ENCODE measurements around the gene ZNF630. TPM values are rescaled to one million over a fixed set of nuclear protein-coding genes. Genes with fewer than 3 reads are reported as not detected.
"Not testable (repeated sequence)": the region's sequence is repeated elsewhere in the genome, so short reads cannot be mapped to it uniquely, and the experiment has no call there.

ZNF630 gene
- total RNA-seq, 1 experiment from 2014 or later, result 4.5 TPM

DNA sequence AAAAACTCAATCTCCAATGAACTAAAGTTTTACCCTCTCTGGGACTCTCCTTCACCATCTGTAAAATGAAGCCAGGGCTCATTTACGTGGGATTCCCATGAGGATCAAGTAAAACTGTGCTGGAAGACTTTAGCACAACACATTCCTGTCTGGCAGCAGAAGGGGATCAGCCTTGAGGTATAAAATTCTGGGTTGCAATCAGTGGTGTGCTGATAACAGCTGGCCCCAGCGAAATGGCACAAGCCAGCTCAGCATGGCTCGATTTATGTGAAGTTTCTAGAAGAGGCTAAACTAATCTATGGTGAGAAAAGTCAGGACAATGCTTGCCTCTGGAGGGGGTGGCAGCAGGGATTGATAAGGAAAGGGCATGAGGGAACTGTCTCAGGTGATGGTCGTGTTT lies 28.4 kb downstream of the ZNF630 start:
- in situ Hi-C loops (cut with HindIII; ENCODE audit: low pct_unique_long_range_greater_than_20kb, low sequenced_read_pairs), result no loop called here
- DNase-seq (ENCODE audit: low read depth), result no peak

DNA sequence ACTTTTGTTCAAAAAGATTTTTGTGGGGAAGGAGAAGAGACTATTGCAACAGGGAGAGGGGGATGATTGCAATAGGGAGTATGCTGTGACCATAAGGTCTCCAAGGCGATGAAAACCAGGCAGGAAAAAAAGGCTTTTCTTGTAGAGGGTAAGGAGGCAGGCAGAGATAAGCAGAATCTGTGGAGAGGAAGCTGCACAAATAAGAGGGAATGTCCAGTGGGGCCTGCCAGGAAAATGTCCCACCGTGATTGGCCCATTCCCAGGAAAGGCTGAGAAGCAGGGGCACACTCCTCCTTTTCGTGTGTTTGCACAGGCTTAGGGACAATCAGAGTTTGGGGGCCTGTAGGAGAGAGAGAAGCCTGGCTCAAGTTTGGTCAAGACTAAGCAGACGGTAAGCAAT lies 35.5 kb downstream of the ZNF630 start:
- in situ Hi-C loops (cut with HindIII; ENCODE audit: low pct_unique_long_range_greater_than_20kb, low sequenced_read_pairs), result no loop called here
- no peak for DNase-seq (ENCODE audit: low read depth)

DNA sequence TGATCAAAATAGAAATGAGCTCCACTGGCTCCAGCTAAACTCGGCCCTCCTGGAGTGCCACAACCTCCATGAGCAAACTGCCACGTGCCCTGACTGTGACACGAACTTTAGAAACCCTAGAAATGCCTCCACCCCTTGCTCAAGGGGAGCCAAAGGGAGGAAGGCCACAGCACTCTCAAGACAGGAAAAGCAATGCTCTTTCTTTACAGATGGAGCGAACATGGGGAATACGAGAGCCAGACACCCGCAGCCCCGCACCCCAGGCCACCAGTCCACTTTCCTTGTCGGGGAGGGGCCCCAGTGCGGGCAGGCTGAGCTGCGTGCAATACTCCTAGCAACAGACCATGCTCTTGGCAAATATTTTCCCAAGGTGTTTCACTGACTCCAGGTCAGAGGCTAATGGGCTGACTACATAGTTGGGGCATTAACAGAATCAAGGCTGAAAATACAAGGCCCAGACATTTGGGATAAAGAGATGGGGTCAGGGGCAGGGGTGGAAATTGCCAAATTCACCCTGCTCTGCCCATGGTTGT lies 40.7 kb downstream of the ZNF630 start:
- DNase-seq (ENCODE audit: low read depth), result not testable (repeated sequence)

DNA sequence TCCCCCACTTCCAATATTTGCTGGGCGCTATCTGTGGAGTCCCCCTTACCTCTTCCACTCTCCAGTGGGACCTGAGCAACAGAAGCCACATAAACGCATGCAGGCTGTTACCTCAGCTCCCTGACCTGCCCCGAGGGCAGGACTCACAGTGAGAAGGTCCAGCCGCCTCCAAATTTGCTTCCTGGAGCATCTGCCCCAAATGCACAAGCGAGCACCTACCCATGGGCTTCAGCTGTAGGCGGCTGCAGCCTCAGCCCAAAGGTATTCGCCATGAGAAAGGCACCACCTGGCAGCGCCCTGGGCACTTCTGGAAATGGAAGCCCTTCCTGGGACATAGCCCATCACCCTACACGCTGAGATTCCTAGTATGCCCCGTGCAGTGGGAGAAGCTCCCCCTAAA lies 41.2 kb downstream of the ZNF630 start:
- in situ Hi-C loops (cut with HindIII; ENCODE audit: low pct_unique_long_range_greater_than_20kb, low sequenced_read_pairs), result no loop called here
- DNase-seq (ENCODE audit: low read depth), result no peak

More for the DNA sequence above, 40.7 kb downstream of the ZNF630 start:
- in situ Hi-C loops (cut with HindIII; ENCODE audit: low pct_unique_long_range_greater_than_20kb, low sequenced_read_pairs), result not testable (repeated sequence)

DNA sequence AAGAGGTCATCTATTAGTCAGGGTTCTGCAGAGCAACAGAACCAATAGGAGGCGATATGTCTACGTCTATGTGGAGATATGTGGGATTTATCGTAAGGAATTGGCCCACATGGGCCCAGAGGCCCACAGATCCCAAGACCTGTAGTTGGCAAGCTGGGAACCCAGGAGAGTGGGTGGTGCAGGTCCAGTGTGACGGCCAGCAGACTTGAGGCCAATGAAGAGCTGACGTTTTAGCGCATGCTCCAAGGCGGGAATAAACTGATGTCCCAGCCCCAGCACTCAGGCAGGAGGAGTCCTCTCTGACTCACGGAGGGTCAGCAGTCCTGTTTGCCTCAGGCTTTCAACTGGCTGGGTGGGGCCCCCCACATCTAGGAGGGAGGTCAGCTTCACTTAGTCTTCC lies 43.3 kb downstream of the ZNF630 start:
- DNase-seq (ENCODE audit: low read depth), result no peak
- in situ Hi-C loops (cut with HindIII; ENCODE audit: low pct_unique_long_range_greater_than_20kb, low sequenced_read_pairs), result no loop called here

DNA sequence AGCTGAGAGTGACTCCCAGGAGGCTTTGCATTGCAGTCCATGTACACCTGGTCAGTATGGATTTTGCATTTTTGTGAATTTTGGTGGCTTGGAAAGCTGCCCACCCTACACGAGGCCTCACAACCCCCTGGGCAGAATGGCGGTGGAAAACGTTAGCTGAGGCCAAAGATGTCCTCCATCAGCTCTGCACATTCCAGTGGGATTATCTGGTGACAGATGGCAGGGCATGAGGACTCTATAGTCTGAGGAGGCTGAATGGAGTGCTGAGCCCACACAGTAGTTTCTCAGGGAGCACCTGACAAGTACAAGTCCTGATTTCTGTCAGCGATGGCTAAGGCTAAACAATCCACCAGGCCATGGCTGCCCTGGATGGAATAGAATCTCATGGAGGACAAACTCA lies 43.9 kb downstream of the ZNF630 start:
- DNase-seq (ENCODE audit: low read depth); in situ Hi-C loops (cut with HindIII; ENCODE audit: low pct_unique_long_range_greater_than_20kb, low sequenced_read_pairs): not testable (repeated sequence)

DNA sequence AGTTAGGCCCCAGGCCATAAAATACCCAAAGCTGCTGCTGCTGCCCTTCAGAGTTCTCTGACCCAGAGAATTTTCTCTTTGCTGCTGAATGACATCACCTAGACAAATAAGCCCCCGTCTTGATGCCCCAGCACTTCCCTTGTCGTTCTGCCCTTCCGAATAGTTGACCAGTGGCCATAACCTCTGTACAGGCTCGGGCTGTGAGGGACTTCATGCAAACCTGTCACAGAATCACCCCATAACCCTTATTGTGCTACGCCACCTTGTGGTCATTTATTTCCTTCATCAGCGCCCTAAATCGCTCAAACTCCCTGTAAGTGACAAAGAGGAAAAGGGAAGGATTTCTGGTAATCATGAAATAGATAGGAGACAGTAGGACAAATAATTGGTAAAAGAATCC lies 45.9 kb downstream of the ZNF630 start:
- DNase-seq (ENCODE audit: low read depth), result peak; percentile 33
- in situ Hi-C loops (cut with HindIII; ENCODE audit: low pct_unique_long_range_greater_than_20kb, low sequenced_read_pairs), result no loop called here

DNA sequence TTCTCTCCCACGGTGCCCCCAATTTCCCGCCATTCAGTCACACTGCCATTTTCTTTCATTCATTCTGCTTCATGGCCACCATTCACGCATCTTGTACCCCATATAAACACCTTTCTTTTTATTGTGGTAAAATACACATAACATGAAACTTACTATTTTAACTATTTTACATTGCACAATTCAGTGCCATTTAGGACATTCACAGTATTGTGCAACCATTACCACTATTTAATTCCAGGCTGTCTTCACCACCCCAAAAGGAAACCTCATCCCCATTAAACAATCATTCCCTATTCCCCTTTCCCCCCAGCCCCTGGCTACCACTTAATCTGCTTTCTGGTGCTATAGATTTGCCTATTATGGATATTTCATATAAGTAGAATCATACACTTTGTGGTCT lies 48.7 kb downstream of the ZNF630 start:
- no peak for DNase-seq (ENCODE audit: low read depth)

DNA sequence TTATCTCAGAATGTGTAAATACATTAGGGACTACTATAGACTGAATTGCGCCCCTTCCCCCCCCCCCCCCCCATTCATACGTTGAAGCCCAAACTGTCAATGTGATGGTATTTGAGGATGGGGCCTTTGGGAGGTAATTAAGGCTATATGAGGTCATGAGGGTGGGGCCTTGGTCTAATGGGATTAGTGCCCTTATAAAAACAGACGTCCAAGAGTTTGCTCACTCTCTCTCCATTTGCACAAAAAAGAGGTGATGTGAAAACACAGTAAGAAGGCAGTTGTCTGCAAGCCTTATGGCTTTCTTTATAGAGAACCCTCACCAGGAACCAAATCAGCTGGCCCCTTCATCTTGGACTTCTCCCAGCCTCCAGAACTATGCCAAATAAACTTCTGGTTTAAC lies 49.3 kb downstream of the ZNF630 start:
- no peak for DNase-seq (ENCODE audit: low read depth)
- in situ Hi-C loops (cut with HindIII; ENCODE audit: low pct_unique_long_range_greater_than_20kb, low sequenced_read_pairs), result no loop called here

More for the DNA sequence above, 48.7 kb downstream of the ZNF630 start:
- in situ Hi-C loops (cut with HindIII; ENCODE audit: low pct_unique_long_range_greater_than_20kb, low sequenced_read_pairs), result no loop called here

DNA sequence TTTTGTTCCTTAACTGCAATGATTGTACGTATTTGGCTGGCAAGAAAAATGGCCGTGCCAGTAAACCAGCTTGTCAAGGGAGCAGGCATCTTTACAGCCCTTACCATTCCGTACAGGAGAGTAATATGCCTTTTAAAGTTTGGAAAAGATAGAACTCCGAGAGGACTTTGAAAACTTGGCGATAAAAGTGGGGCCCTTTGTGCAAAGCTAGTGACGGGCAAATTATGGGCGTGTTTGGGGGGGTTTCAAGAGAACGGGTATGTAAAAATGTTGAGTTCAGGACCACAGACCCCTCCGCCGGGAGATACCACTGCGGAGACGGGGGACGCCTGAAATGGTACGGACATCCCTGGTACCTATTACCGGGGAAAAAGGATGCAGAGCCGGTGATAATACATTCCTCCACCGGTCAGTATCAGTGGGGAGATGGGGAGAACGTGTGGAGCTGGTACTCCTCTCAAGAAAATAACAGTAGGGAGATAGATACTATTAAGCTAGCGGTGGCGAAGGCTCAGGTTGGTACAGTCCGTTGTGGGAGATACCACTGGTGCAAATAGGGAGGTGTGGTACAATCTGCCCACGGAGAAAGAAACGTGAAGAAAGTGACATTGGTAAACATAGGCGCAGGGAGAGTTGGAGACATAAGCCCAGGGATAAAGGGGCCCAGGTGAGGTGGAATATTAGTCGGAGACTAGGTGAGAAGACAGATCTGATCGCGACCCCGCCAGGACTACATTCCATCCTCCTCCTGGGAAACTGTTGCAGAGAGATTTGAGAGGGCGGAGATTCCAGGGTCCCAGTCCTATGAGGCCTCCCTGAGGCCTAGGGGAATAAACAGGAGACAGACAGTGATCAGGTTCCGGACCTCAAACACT lies 50.2 kb downstream of the ZNF630 start:
- in situ Hi-C loops (cut with HindIII; ENCODE audit: low pct_unique_long_range_greater_than_20kb, low sequenced_read_pairs), result no loop called here
- peak; percentile 54 for DNase-seq (ENCODE audit: low read depth)

DNA sequence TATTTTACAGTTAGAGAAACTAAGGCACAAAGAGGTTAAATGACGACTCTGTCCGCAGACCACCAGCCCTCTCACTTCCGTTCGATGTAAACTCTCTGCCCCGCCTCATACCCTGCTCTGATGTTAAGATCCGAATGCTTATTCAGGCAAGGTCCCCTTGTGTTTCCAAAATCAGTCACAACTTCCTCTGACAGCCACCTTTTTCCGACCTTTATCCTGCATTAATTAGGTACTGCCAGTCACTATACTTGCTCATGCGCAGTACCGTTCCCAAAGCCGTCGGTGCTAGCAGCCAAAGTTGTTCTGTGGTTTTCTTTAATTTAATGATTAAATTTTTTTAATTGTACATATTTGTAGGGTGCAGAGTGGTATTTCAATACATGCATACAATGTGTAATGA lies 51.0 kb downstream of the ZNF630 start:
- in situ Hi-C loops (cut with HindIII; ENCODE audit: low pct_unique_long_range_greater_than_20kb, low sequenced_read_pairs); DNase-seq (ENCODE audit: low read depth): not testable (repeated sequence)

DNA sequence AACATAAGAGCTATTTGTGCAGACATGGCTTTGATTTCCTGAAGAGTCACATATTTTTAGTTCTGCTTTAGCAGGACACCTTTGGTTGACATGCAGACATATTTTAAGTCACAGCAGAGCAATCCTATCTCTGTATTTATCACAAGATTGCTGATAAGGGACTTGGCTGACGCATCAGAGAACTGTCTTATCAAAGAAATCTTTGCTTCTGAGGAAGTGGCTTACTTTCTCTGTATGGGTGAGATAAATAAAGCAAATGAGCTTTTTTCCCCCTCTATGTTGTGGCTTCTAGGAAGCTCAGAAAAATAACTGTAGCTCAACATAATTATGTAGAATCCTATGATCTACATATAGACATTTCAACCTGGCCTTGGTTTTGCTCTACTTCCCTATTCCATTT lies 51.5 kb downstream of the ZNF630 start:
- DNase-seq (ENCODE audit: low read depth); in situ Hi-C loops (cut with HindIII; ENCODE audit: low pct_unique_long_range_greater_than_20kb, low sequenced_read_pairs): not testable (repeated sequence)

DNA sequence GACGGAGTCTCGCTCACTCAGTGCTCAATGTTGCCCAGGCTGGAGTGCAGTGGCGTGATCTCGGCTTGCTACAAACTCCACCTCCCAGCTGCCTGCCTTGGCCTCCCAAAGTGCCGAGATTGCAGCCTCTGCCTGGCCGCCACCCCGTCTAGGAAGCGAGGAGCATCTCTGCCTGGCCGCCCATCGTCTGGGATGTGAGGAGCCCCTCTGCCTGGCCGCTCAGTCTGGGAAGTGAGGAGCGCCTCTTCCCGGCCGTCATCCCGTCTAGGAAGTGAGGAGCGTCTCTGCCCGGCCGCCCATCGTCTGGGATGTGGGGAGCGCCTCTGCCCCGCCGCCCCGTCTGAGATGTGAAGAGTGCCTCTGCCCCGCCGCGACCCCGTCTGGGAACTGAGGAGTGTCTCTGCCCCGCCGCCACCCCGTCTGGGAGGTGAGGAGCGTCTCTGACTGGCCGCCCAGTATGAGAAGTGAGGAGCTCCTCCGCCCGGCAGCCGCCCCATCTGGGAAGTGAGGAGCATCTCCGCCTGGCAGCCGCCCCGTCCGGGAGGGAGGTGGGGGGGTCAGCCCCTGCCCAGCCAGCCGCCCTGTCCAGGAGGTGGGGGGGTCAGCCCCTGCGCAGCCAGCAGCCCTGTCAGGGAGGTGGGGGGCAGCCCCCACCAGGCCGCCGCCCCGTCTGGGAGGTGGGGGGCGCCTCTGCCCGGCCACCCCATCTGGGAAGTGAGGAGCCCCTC lies 54.7 kb downstream of the ZNF630 start:
- in situ Hi-C loops (cut with HindIII; ENCODE audit: low pct_unique_long_range_greater_than_20kb, low sequenced_read_pairs); DNase-seq (ENCODE audit: low read depth): not testable (repeated sequence)

DNA sequence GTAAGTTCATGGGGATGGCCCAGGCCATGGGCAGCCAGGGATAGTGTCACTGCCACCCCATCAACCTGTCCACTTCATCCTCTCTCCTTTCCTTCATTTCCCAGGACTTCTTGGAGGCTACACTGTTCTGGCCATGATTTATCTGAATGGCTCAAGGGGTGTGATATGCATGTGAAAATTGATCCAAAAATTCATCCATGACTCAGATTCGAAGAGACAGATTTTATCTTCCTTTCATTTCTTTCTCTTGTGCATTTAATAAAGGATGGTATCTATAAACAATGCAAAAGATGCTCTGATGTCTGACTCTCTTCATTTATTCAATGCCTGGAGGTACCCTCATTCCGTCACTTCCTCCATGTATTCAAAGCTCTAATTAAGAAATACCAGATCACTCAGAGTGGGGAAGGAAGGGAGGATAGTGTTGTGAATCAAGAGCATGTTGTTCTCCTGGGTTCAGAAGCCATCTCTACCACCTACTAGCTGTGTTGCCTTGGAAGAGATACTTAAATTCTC lies 61.9 kb downstream of the ZNF630 start:
- in situ Hi-C loops (cut with HindIII; ENCODE audit: low pct_unique_long_range_greater_than_20kb, low sequenced_read_pairs); DNase-seq (ENCODE audit: low read depth): not testable (repeated sequence)

Other genes with a start within 250 kb of the ZNF630 start
- 0.49 and 9.5 TPM in 2 replicates for gene ZNF81, start 234.7 kb downstream of the ZNF630 start, total RNA-seq (2014; rRNA removed; shearing (Covaris generic); ENCODE audit: low replicate concordance)
- 6.5 and 9.6 TPM in 2 replicates for gene ZNF182, start 67.7 kb downstream of the ZNF630 start, total RNA-seq (2014; rRNA removed; shearing (Covaris generic); ENCODE audit: low replicate concordance)
- gene SPACA5, start 64.7 kb downstream of the ZNF630 start, total RNA-seq (2014; rRNA removed; shearing (Covaris generic); ENCODE audit: low replicate concordance), result not detected in 2 replicates
- gene SPACA5B, start 59.0 kb upstream of the ZNF630 start, total RNA-seq (2014; rRNA removed; shearing (Covaris generic); ENCODE audit: low replicate concordance), result not detected in 2 replicates
- gene SSX5, start 125.2 kb upstream of the ZNF630 start, total RNA-seq (2014; rRNA removed; shearing (Covaris generic); ENCODE audit: low replicate concordance), result 0.26 TPM in 1 of 2 replicates, not detected in the other
- 0.51 and 1.2 TPM in 2 replicates for gene SSX1, start 183.8 kb upstream of the ZNF630 start, total RNA-seq (2014; rRNA removed; shearing (Covaris generic); ENCODE audit: low replicate concordance)

Measured in Caki2 (cell line).